ENCODE measurements around the gene PLA1A. TPM values are rescaled to one million over a fixed set of nuclear protein-coding genes. Genes with fewer than 3 reads are reported as not detected.

Gene PLA1A
- polyA plus RNA-seq, 3 donors = 0.36 TPM; not detected in 2

DNA sequence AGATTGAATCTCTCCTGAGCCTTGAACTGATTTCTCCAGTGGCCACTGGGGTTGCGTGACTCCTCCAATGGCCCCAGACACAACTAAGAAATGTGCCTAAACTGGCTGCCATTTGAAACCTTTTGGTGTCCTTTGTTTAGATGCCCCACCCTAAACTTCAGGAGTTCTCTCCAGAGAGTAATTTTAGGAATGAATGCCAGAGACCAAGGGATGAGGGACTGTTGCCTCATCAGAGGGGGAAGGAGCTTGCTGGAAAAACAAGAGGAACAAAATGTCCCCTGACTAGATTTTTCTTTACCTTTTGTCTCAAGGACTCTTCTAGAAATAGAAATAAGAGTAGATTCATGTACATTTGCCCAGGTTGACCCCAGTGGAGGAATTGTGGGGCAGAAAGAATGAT is 26.5 kb upstream of the PLA1A start:
- Mint-ChIP-seq H3K36me3 (no peaks in the 10 kb centered on the region), H3K4me1 (peaks cover 30% of the 10 kb centered on the region), H3K9me3 (no peaks in the 10 kb centered on the region), H3K27ac (peak overlapping the region; percentile 94 to 97 (median 97)), H3K4me3 (no peak overlapping the region), H3K27me3 (ENCODE audit: low read depth in 3 of 3) (peaks cover 0 to 2% (median 0%) of the 10 kb centered on the region in 3 donors)
- no peaks in the 10 kb centered on the region for H3K79me2 ChIP-seq (ENCODE audit: insufficient read depth, low read length)
- peaks cover 30 to 31% of the 10 kb centered on the region in 2 donors for H3K4me1 ChIP-seq (ENCODE audit: control insufficient read depth in 1 of 2, insufficient read depth in 2 of 2, low read length in 2 of 2)
- H4K20me1 ChIP-seq (ENCODE audit: insufficient read depth, low read length) = no peaks in the 10 kb centered on the region
- H3K9ac ChIP-seq (ENCODE audit: insufficient read depth, low read length, poor library complexity, severe bottlenecking) = no peak overlapping the region
- no peak overlapping the region for H3K4me3 ChIP-seq (replicated peaks in 1 of 3; ENCODE audit: low read depth in 2 of 3, low read length in 3 of 3)
- H2AFZ ChIP-seq (ENCODE audit: insufficient read depth, low read depth, low read length, poor library complexity, severe bottlenecking) = no peak overlapping the region
- H3K9me3 ChIP-seq (replicated peaks in 1 of 2; ENCODE audit: control insufficient read depth in 1 of 2, insufficient read depth in 1 of 2, low read length in 2 of 2) = no peaks in the 10 kb centered on the region
- WGBS (ENCODE audit: insufficient coverage) = 86% methylated on average over 1 of the region's 1 CpG
- DNase-seq = no peak
- intact Hi-C loops (cut with micrococcal nuclease) = no loop called here
- H3K36me3 ChIP-seq (replicated peaks in 1 of 2; ENCODE audit: control insufficient read depth in 1 of 2, insufficient read depth in 2 of 2, low read length in 2 of 2) = no peaks in the 10 kb centered on the region
- H3K4me2 ChIP-seq (replicated peaks; ENCODE audit: extremely low read depth, low read length, poor library complexity, severe bottlenecking) = peak overlapping the region; percentile 37
- H3K27me3 ChIP-seq (ENCODE audit: control insufficient read depth in 2 of 2, insufficient read depth in 2 of 2, low read length in 2 of 2) = no peaks in the 10 kb centered on the region
- H3K27ac ChIP-seq (ENCODE audit: low read depth in 1 of 2, low read length in 2 of 2) = peak overlapping the region; percentile 83 to 88
- TF ChIP-seq, protein P1, sequence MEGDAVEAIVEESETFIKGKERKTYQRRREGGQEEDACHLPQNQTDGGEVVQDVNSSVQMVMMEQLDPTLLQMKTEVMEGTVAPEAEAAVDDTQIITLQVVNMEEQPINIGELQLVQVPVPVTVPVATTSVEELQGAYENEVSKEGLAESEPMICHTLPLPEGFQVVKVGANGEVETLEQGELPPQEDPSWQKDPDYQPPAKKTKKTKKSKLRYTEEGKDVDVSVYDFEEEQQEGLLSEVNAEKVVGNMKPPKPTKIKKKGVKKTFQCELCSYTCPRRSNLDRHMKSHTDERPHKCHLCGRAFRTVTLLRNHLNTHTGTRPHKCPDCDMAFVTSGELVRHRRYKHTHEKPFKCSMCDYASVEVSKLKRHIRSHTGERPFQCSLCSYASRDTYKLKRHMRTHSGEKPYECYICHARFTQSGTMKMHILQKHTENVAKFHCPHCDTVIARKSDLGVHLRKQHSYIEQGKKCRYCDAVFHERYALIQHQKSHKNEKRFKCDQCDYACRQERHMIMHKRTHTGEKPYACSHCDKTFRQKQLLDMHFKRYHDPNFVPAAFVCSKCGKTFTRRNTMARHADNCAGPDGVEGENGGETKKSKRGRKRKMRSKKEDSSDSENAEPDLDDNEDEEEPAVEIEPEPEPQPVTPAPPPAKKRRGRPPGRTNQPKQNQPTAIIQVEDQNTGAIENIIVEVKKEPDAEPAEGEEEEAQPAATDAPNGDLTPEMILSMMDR (IDR thresholded peaks at IDR 0.05) = no peak

DNA sequence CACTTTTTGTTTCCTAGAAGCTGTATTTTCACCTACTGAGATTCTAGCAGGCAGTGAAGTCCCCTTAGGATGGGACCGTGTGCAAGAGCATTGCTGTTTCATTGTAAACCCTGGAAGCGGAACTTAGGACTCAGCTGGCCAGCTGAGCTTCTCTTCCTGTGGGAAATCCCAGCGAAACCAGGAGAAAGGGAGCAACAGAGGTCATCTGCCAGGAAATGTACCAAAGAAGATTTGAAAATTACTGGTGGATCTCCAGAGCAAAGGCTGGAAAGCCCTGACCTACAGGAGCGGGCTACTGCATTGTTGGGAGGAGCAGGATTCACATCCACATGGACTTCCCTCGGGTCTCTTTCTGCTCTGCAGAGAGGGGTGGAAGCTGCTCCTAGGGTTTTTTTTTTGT is 26.0 kb upstream of the PLA1A start:
- 93% methylated on average over 5 of the region's 5 CpGs for WGBS (ENCODE audit: insufficient coverage)
- no peak for DNase-seq
- Histone ChIP-seq H3K9ac (ENCODE audit: insufficient read depth, low read length, poor library complexity, severe bottlenecking) (no peak overlapping the region), H3K79me2 (ENCODE audit: insufficient read depth, low read length) (no peaks in the 10 kb centered on the region), H3K9me3 (replicated peaks in 1 of 2; ENCODE audit: control insufficient read depth in 1 of 2, insufficient read depth in 1 of 2, low read length in 2 of 2) (no peaks in the 10 kb centered on the region), H3K4me2 (replicated peaks; ENCODE audit: extremely low read depth, low read length, poor library complexity, severe bottlenecking) (no peak overlapping the region), H3K4me3 (replicated peaks in 1 of 3; ENCODE audit: low read depth in 2 of 3, low read length in 3 of 3) (no peak overlapping the region), H4K20me1 (ENCODE audit: insufficient read depth, low read length) (no peaks in the 10 kb centered on the region), H3K27ac (ENCODE audit: low read depth in 1 of 2, low read length in 2 of 2) (peak overlapping the region in 1 of 2 donors; percentile 83), H3K27me3 (ENCODE audit: control insufficient read depth in 2 of 2, insufficient read depth in 2 of 2, low read length in 2 of 2) (no peaks in the 10 kb centered on the region), H2AFZ (ENCODE audit: insufficient read depth, low read depth, low read length, poor library complexity, severe bottlenecking) (no peak overlapping the region), H3K36me3 (replicated peaks in 1 of 2; ENCODE audit: control insufficient read depth in 1 of 2, insufficient read depth in 2 of 2, low read length in 2 of 2) (no peaks in the 10 kb centered on the region), H3K4me1 (ENCODE audit: control insufficient read depth in 1 of 2, insufficient read depth in 2 of 2, low read length in 2 of 2) (peaks cover 30 to 31% of the 10 kb centered on the region in 2 donors)
- no peaks in the 10 kb centered on the region for H3K36me3 Mint-ChIP-seq
- H3K9me3 Mint-ChIP-seq = no peaks in the 10 kb centered on the region
- H3K27ac Mint-ChIP-seq = peak overlapping the region in 6 of 7 donors; percentile 30 to 97 (median 96)
- TF ChIP-seq, protein P1 (IDR thresholded peaks at IDR 0.05) = no peak
- H3K4me1 Mint-ChIP-seq = peaks cover 30% of the 10 kb centered on the region
- H3K4me3 Mint-ChIP-seq = no peak overlapping the region
- intact Hi-C loops (cut with micrococcal nuclease) = no loop called here
- H3K27me3 Mint-ChIP-seq (ENCODE audit: low read depth in 3 of 3) = peaks cover 0 to 2% (median 0%) of the 10 kb centered on the region in 3 donors
